HG03565 (cell line): Measurements from ENCODE around the gene PAK2.
"Not testable (repeated sequence)": the region's sequence is repeated elsewhere in the genome, so short reads cannot be mapped to it uniquely, and the experiment has no call there.

ENCODE experiments used
- ATAC-seq: cut with Tn5 transposase; IDR thresholded peaks from one replicate; pipeline ENCODE4 v1.9.1; 2021; ENCODE audit warnings: mild to moderate bottlenecking, moderate library complexity; ENCODE audit not compliant: unreplicated experiment

PAK2 gene

DNA sequence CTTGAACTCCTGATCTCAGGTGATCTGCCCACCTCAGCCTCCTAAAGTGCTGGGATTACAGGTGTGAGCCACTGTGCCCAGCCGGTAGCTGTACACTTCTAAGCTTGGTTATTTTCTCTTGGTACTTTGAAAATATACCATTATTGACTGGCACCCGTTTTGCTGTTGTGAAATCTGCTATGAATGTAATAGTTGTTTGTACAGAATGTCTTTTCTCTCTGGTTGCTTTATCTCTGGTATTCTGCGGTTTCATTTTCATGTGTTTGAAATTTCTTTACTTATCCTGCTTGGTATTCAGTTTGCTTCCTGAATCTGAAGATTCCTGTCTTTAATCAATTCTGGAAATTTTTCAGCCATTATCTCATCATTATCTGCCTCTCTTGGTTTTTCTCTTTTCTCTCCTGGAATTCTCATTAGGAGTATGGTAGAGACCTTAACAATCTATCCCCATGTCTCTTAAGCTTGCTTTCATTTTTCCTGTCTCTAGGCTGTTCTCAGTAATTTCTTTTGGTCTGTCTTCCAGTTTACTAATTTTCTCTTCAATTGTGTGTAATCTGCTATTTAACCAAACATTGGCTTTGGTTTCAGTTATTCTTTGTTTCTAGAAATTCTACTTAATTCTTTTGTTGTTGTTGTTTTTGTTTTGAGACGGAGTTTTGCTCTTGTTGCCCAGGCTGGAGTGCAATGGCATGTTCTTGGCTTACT, 2.8 kb upstream of the PAK2 start:
- ATAC-seq, result no peak

DNA sequence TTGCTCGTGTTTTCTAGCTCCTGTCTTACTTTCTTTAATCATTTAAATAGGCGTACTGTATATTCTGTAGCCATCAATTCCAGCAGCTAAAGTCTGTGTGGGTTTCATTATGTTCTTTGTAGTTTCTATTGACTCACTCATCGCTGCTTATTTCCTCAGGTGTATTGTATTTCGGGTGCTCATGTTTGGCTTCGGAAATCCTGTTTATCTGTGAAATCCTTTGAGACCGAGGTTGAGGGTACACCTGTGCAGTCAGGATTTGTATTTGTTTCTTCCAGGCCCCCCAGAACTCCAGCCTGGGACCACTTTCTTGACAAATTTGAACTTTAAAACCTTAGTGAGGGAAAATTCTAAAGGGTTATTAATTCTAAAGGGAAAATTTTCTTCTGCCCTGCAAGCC, 2.0 kb upstream of the PAK2 start:
- no peak for ATAC-seq

DNA sequence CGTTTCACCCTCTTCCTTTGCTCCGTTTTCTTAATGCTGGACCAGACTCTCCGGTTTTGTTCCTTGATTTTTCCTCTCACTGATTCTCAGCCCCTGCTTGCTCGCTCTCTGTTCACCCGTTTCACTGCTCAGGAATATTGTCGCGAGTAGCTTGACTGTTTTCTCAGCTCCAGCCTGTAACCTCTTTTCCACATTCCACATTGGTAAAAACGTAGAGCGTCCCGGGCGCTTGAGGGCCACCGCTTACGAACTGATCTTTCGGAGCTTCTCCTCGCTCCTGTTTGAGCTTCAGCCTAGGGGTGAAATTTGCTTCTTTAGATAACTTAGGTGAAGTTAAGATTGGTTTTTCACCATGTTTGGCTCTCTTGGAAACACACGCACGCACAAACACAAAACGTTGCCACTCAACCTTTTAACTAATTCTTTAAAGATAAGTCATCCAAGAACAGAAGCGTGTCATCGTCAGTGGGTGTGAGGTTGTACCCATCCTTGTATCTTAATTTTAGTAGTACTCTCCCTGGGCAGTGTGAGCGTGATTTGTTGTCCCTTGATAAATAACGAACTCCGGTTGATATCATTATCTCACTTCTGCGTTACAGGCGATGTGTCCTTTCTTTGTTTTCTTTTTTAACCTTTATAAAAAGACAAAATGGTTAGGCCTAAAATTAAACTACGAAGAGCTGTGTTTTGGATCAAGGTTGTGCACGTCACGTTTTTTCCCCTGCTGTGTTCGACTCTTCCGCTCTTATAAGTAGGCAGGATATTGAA, 1.0 kb downstream of the PAK2 start:
- ATAC-seq, result no peak

DNA sequence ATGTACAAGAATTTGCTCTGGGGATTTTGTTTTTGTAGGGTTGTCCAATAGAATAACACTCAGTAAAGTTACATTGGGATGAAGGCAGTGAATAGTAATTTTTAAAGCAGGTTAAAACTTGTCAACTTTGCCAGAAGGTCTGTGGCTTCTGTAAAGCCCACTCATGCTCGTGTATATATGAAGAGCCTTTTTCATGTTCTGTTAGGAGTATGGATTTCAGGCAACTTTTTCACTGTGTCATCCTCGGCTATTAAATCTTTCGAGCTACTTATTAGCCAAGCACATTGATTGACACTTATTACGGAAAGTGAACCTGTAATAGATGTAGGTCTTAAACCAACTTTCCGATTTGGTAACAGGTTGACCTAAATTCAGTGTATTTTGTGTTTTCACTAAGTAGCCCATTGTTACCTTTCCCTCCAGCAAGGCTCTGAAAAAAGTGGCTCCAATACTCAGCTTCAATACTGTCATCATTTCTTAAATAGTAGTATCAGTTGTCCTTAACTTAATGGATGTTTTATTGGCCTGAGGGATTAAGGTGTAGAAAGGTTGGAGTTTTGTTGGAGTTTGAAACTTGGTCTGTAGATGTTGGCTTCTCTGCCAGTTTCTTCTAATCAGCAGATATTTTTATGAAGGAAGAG, 1.7 kb downstream of the PAK2 start:
- ATAC-seq, result no peak

DNA sequence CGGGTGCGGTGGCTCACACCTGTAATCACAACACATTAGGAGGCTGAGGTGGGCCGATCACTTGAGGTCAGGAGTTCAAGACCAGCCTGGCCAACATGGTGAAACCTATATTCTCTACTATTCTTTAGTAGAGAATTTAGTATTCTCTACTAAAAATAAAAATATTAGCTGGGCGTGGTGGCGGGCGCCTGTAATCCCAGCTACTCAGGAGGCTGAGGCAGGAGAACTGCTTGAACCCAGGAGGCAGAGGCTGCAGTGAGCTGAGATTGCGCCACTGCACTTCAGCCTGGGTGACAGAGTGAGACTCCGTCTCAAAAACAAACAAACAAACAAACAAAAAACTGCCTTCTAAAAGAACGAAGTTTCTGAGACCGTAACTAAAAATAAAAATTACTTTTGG, 3.9 kb downstream of the PAK2 start:
- not testable (repeated sequence) for ATAC-seq

DNA sequence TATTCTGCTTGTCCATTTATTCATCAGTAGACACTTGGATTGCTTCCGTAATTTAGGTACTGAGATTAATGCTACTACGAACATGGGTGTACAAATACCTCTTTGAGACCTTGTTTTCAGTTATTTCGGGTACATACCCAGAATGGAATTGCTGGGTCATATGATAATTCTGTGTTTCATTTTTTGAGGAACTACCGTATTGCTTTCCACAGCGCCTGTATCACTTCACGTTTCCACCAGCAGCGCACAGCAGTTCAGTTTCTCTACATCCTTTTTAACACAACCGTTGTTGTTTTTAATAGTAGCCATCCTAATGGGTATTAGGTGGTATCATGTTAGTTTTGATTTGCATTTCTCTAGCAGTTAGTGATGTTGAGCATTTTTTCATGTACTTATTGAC, 9.5 kb downstream of the PAK2 start:
- no peak for ATAC-seq

DNA sequence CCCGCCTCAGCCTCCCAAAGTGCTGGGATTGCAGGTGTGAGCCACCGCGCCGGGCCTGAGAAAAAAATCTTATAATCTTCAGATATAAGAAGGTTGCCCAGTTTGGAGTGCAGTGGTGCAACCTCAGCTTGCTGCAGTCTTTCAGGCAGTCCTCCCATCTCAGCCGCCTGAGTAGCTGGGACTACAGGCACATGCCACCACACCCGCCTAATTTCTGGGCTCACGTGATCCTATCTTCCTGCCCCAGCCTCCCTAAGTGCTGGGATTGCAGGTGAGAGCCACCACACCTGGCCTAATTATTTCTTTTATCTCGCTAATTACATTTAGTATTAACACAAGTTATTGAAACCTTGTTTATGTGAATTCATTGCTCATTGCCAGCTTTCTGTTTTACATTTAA, 13.5 kb downstream of the PAK2 start:
- ATAC-seq, result no peak

DNA sequence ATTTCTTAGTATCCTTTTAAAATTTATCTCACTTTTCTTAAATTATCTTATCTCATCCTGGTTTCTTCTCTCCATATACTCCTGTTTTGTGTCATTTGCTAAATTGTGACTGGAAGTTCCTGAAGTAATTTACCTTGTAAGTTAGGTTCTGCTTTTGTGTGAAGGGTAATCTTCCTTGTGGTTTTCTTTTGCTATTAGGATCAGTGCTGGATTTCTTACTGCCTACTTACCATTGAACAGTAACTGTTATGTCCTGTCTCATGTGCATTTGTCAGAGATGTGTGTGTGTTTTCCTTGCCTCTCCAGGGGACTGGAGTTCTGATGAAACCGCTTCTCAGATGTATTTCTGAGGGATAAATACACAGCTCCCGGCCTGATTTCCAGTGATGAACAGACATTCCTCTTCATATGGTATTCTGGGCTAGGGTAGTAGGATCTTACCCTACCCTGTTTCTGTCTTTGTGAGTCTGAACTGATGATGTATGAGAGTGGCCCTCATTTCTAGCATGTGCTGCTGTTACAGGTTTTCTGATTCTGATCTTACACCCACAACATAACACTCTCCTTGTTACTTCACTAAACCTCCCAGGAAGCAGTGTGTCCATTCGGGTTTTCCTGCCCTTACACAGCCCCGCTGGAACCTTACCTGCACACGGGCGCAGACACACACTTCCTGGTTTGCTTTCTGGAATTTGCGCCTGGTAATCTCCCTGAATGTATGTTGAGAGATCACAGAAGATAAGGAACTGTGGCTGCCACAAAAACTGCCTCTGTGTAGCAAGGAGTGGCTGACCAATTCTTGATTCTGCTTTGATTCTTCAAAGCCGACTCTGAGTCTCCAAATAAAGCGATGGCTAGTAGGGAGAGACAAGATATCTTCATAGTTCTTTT, 14.7 kb downstream of the PAK2 start:
- no peak for ATAC-seq

DNA sequence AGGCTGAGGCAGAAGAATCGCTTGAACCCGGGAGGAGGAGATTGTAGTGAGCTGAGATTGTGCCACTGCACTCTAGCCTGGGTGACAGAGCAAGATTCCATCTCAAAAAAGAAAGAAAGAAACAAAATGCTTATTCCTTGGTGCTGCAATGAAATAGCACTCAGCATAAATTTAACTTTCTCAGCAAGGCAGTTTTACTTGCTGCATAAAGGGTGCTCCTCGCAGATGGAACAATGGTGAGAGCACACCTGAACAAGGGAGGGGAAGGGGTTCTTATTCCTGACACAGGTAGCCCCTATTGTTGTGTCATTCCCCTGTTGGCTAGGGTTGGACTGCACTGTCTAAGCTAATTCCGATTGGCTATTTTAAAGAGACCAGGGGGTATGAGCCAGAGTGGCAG, 17.1 kb downstream of the PAK2 start:
- ATAC-seq, result no peak

DNA sequence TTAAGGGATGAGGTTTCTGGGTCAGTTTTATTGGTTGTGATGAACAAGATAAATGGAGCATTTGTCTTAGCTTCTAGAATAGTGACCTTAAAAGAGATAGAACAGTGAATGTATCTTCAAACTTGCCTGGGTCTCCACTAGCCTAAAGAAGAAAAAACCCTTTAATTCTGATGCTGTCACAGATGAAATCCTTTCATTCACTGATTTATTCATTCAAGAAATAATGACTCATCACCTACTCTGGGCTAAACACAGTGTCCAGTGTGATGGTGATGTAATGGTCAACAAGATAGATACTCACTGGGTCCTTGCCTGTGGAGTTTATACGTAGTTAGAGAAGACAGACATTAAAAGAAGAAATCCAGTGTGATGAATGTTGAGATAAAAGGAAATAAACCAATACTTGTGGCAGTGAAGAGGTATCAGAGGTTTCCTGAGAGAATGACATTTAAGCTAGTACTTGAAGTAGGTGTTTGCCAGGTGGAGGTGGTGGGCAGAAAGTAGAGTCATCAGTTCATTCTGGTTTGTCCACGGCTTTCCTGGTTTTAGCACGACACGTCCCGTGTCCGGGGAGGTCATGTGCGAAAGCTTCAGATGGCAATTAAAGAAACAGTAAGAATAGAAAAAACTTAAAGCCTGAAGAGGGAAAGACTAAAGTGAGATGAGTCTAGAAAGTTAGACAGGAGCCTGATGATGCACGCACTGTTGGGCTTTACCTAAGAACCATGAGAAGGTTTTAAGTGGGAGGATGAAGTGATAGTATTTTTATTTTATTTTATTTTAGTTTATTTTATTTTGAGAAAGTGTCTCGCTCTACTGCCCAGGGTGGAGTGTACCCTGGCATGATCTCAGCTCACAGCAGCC, 18.5 kb downstream of the PAK2 start:
- no peak for ATAC-seq

DNA sequence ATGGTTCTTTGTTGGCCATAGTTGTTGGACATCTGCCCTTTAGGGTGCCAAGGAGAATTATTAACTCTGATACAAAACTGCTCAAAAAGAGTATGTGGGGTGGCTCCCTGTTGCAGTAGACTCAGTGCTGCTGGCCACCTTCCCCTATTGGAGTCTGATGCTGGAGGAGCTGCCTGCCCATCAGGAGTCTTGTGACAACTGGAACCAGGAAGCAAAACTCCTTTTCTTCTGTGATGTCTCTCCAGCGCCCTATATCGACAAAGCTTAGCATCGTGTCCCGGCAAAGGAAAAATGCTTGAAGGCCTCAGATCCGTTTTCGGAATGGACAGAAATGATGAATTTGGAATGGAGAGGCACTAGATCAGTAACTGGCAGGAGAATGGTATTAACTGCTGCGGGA, 23.5 kb downstream of the PAK2 start:
- ATAC-seq, result no peak

DNA sequence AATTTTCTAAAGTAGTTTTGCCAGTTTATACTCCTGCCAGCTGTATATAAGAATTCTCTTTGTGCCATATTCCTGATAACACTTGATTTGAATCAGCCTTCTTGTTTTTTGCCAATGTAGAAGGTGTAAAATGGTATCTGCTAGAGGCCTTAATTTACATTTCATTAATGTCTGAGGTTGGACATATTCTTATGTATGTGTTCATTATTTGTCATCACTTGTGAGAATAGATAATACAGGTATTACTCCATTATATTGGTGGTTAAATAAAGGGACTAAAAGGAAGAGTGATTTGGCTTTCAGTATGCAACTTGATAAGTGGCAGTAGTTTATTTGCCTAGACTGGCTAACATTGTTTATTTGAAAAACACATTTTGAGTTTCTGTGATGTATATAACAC, 25.8 kb downstream of the PAK2 start:
- no peak for ATAC-seq

DNA sequence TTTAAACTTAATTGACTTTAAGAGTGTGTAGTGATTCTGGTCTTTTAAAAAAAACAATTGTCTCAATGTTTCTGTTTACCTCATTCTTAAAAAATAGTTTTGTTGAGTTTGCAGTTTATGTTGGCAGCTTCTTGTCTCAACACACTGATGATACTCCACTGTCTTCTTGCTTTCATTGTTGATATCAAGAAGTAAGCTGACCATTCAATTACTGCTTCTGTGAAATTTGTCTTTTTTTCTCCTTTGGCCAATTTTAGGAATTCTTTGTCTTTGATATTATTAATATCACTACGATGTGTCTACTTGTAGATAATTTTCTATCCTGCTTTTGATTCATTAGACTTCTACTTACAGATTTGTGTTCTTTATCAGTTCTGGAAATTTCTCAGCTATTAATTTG, 31.4 kb downstream of the PAK2 start:
- ATAC-seq, result no peak

DNA sequence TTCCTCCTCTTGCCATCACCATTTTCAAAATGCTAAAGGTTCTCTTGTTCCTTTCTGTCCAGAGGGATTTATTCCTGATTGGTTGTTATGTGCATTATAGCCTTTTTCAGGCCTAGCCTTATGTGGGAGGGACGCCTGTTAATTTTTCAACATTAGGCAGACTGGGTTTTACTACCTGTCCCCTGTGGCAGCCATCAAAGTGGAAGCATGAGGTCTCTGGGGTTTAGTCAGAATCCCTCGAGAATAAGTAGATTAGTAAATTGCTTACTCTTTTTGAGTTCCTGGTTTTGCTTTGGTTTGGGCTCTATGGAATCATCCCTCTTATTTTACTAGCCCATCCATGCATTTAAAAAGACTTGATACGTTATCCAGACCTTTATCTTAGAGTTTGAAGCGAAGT, 32.4 kb downstream of the PAK2 start:
- no peak for ATAC-seq

DNA sequence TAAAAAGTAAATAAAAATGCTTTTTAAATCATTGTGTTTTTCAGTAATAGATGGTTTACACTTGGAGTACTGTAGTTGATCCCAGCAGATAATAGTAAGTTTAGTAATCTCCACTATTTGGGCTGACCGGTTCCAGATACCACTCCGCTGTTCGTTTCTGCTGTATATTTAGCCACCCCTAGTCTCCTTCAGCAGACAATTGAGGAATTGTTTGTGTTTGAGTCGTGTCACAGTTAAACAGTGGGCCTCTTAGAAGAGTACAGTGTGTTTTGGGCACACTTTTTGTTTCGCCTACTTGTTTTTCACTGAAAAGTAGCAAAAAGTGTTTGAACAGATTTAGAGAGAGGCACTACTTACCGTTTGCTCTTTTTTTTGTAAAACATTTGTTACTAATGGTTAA, 33.2 kb downstream of the PAK2 start:
- no peak for ATAC-seq

DNA sequence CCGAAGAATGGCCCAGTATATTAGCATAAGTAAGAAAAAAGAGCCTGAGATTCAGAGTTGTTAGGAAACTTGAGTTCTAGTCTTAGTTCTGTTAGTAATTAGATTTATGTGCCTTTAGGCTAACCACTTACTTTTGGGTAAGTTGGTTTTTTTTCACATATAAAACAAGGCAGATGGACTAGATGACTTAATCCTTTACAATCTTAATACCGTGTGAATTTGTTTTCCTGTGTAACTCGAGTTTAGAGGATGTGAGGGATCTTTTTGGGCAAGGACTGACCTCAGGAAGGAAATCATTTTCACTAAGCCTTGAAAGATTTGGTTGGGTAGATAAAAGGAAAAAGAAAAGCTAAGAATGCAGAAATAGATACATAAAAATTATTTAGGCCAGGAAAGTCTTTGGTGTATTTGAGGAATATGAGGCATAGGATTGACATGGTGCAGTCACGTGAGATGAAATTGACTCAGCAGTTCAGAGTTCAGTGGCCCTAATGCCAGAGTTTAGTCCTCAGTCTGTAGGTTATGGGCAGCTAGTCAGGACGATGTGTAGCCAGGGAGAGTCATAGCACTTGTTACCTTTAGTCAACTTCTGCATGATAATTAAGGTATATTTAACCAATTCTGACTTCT, 34.6 kb downstream of the PAK2 start:
- ATAC-seq, result no peak

DNA sequence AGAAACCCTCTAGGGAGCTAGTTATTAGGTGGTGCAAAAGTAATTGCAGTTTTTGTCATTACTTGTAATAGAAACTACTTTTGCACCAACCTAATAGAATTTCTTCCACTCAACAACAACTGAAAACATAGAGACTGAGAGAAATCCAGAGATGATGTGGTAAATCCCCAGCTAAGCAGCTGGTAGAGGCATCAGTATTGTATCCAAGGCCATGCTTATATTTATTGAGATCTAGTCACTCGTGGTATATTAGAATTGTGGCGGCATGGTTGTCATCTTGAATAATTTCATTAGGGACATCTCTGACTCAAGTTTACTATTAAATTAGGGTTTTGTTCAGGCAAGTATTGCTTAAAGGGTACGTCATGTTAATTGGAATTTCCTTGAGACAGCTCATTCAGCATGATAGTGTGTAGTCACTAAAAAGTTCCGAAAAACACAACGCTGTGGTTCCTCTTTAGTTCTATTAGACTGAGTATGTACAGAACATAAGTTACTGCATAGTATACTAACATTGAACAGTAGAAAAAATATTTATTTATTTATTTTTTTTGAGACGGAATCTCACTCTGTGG, 35.3 kb downstream of the PAK2 start:
- ATAC-seq, result no peak

DNA sequence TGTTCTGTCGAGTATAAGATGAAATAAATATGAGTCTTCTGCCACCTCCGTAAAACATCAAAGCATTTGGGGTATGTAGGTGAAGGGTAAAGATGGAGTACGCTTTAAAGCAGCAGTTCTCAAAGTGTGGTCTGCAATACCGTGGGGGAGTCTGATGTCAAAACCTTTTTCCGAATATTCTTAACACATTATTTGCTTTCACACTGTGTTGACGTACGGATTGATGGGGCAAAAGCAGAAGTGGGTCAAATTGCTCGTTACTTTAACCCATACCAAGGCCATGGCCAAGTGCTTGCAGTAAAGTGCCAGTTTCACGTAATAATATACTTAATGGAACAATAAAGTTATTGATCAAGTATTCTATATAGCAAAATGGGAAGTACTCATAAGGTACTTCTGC, 36.3 kb downstream of the PAK2 start:
- ATAC-seq, result no peak

DNA sequence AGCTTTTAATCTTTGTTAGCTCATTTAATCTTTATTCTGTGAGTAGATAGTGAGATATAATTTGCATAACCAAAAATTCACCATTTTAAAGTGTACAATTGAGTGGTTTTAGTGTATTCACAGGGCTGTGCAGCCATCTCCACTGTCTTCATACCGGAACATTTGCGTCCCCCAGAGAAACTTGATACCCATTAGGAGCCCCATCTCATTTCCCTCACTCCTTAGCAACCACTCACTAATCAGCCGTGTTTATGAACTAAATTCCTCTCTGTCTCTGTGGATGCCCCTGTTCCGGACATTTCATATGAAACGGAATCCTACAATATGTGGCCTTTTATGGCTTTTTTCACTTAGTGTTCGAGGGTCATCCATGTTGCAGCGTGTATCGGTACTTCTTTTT, 38.2 kb downstream of the PAK2 start:
- no peak for ATAC-seq
